GM12878 (cell line): ENCODE data around the gene PGAP3. TPM values are rescaled to one million over a fixed set of nuclear protein-coding genes. Genes with fewer than 3 reads are reported as not detected.

Experiments
- ATAC-seq: fragments of 200-7000 bp; cut with Tn5 transposase; 3 replicates; pipeline ENCODE4 v1.9.1; 2020; ENCODE audit warnings: mild to moderate bottlenecking, moderate library complexity
- BruUV-seq: library from RNA; stranded (reverse); fragments of 400-500 nt; replicated peaks from 2 replicates; lab custom pipeline; 2021; lab: Mats Ljungman, UMichigan
- CTCF ChIA-PET: fragments of 300-600 bp; sonication (Branson Sonifier 250); formaldehyde crosslinking; extraction: SDS; loops from one replicate; lab custom pipeline; 2021; ENCODE audit warnings: inconsistent platforms; lab: Yijun Ruan, JAX
- POLR2A ChIA-PET: fragments of 350-600 bp; formaldehyde crosslinking; extraction: SDS; loops from one replicate; lab custom pipeline; 2021; ENCODE audit warnings: inconsistent platforms; lab: Charles Lee
- RAD21 ChIA-PET: fragments of 300-600 bp; sonication (Branson Sonifier 250); formaldehyde crosslinking; loops from one replicate; lab custom pipeline; 2023; ENCODE audit warnings: antibody characterized with exemption; ENCODE audit not compliant: unreplicated experiment; lab: Charles Lee
- SMC1A ChIA-PET: fragments of 300-600 bp; sonication (Branson Sonifier 250); formaldehyde crosslinking; loops from one replicate; lab custom pipeline; 2023; ENCODE audit not compliant: unreplicated experiment, uncharacterized antibody; lab: Charles Lee
- DNase-seq: peaks from one replicate; pipeline ENCODE4 v3.0.0-alpha.2; 2011; ENCODE audit warnings: low read depth, low spot score
- FAIRE-seq: peaks from 3 replicates; lab custom pipeline; 2011; peaks lifted over from hg19 to GRCh38; lab: Jason Lieb, UNC
- H2AFZ ChIP-seq: 2 replicates; pipeline ENCODE4 v1.6.0; 2011; ENCODE audit warnings: low read depth, low read length, control low read depth; ENCODE audit not compliant: control insufficient read depth
- H3K27ac ChIP-seq: 2 replicates; pipeline ENCODE4 v1.5.1; 2011; ENCODE audit warnings: control low read depth; ENCODE audit not compliant: control insufficient read depth, insufficient read depth
- H3K27me3 ChIP-seq, 2 experiments: replicated peaks in 1 of 2; 2 replicates each; pipeline versions ENCODE4 v1.6.0 to v1.6.1; 2011; ENCODE audit warnings: low read length in 1 of 2; ENCODE audit not compliant: control insufficient read depth in 2 of 2, insufficient read depth in 2 of 2
- H3K36me3 ChIP-seq, 2 experiments: 2 replicates each; pipeline ENCODE4 v1.5.1; 2011; ENCODE audit warnings: low read length in 1 of 2; ENCODE audit not compliant: control insufficient read depth in 2 of 2, insufficient read depth in 2 of 2
- H3K4me1 ChIP-seq: 2 replicates; pipeline ENCODE4 v1.6.1; 2011; ENCODE audit warnings: mild to moderate bottlenecking, low read length, moderate library complexity, mixed read lengths; ENCODE audit not compliant: control insufficient read depth, insufficient read depth
- H3K4me2 ChIP-seq: 2 replicates; pipeline ENCODE4 v1.6.0; 2011; ENCODE audit warnings: control low read depth; ENCODE audit not compliant: control insufficient read depth, insufficient read depth
- H3K4me3 ChIP-seq: fragments of 200-600 bp; sonication (generic); 2 replicates; pipeline ENCODE4 v1.5.1; 2016
- H3K79me2 ChIP-seq: 2 replicates; pipeline ENCODE4 v1.6.0; 2011; ENCODE audit warnings: low read length; ENCODE audit not compliant: control insufficient read depth, insufficient read depth
- H3K9ac ChIP-seq: 2 replicates; pipeline ENCODE4 v1.8.0; 2011; ENCODE audit warnings: low read length, control low read depth, mixed read lengths; ENCODE audit not compliant: control insufficient read depth, insufficient read depth
- H3K9me3 ChIP-seq: replicated peaks from 3 replicates; pipeline ENCODE4 v1.5.1; 2011; ENCODE audit warnings: mild to moderate bottlenecking, low read length; ENCODE audit not compliant: control insufficient read depth, insufficient read depth
- H4K20me1 ChIP-seq: 2 replicates; pipeline ENCODE4 v1.6.0; 2011; ENCODE audit not compliant: control insufficient read depth, insufficient read depth
- CBFB ChIP-seq: IDR thresholded peaks from 2 replicates; pipeline ENCODE4 v1.6.1; 2016; ENCODE audit warnings: antibody characterized with exemption, low read depth
- CBX5 ChIP-seq: sonication (generic); IDR thresholded peaks from 2 replicates; pipeline ENCODE4 v1.6.1; 2016; ENCODE audit warnings: low read depth, moderate library complexity, mild to moderate bottlenecking, inconsistent platforms
- ETV6 ChIP-seq, 2 experiments: fragments of 450-650 bp in 1 of 2; IDR thresholded peaks in 1 of 2; conservative IDR thresholded peaks in 1 of 2; 2 replicates each; pipeline ENCODE4 v1.6.1; 2014; ENCODE audit warnings: antibody characterized with exemption in 1 of 2, borderline replicate concordance in 1 of 2, low read depth in 1 of 2, mild to moderate bottlenecking in 1 of 2, moderate library complexity in 1 of 2
- MEF2B ChIP-seq: fragments of 450-650 bp; IDR thresholded peaks from 2 replicates; pipeline ENCODE4 v1.6.1; 2018; ENCODE audit warnings: mild to moderate bottlenecking, moderate library complexity; ENCODE audit not compliant: partially characterized antibody, poor library complexity, severe bottlenecking
- RELA ChIP-seq: fragments of 450-650 bp; IDR thresholded peaks from 2 replicates; pipeline ENCODE4 v1.8.0; 2014; ENCODE audit warnings: borderline replicate concordance; ENCODE audit not compliant: partially characterized antibody
- REST ChIP-seq: IDR thresholded peaks from 2 replicates; pipeline ENCODE4 v1.6.1; 2012; ENCODE audit warnings: mild to moderate bottlenecking, low read depth, low read length
- SUPT20H ChIP-seq: IDR thresholded peaks from 2 replicates; pipeline ENCODE4 v1.6.1; 2011; ENCODE audit warnings: low read depth, mild to moderate bottlenecking, low read length, moderate library complexity, borderline replicate concordance; ENCODE audit not compliant: control insufficient read depth
- ZBED1 ChIP-seq: IDR thresholded peaks from 2 replicates; pipeline ENCODE4 v1.6.1; 2016; ENCODE audit warnings: borderline replicate concordance
- ZNF207 ChIP-seq: fragments of 450-650 bp; IDR thresholded peaks from 2 replicates; pipeline ENCODE4 v1.6.1; 2014; ENCODE audit warnings: antibody characterized with exemption, mild to moderate bottlenecking, borderline replicate concordance
- ZNF592 ChIP-seq: fragments of 450-650 bp; IDR thresholded peaks from 2 replicates; pipeline ENCODE4 v1.6.1; 2017; ENCODE audit warnings: mild to moderate bottlenecking, moderate library complexity
- WGBS: methylation state at CpG from one replicate; pipeline ENCODE4 v1.1.6; 2016; ENCODE audit warnings: low lambda C conversion rate; ENCODE audit not compliant: insufficient replicate concordance, insufficient coverage; ENCODE audit errors: missing lambda C conversion rate; 5-methylcytosine and 5-hydroxymethylcytosine counted together
- in situ Hi-C: fragments of 300-500 bp; cut with MboI; formaldehyde crosslinking; loops from 9 replicates; pipeline ENCODE4 v1.14.3; 2018; ENCODE audit warnings: mixed read lengths
- intact Hi-C: fragments of 100-400 bp; cut with micrococcal nuclease; formaldehyde crosslinking; loops from one replicate; pipeline ENCODE4 v1.14.2; 2022; ENCODE audit not compliant: unreplicated experiment
- polyA plus RNA-seq, 11 experiments: library from polyadenylated mRNA; depleted of rRNA in 4 of 11; unstranded in 6 of 11; stranded (reverse) in 5 of 11; fragments of >200 nt; fragmentation: Nextera tagmentation in 4 of 11; fragmentation: Illumina TruSeq in 1 of 11; extraction: Ambion mirVana in 4 of 11; extraction: Trizol in 1 of 11; gene quantifications; 1 replicate in 1 of 11; 2 replicates in 10 of 11; pipeline versions ENCODE4 v1.2.1 to v1.2.3, GENCODE V29; 2011 to 2016; ENCODE audit warnings: inconsistent platforms in 2 of 11, missing spikeins in 2 of 11, low read depth in 1 of 11
- total RNA-seq, 4 experiments: library from RNA; depleted of rRNA in 3 of 4; stranded (reverse); fragments of >200 nt in 3 of 4; fragmentation: Illumina TruSeq in 1 of 4; extraction: Trizol in 1 of 4; gene quantifications; 2 replicates each; pipeline versions ENCODE4 v1.2.1 to v1.2.3, GENCODE V29; 2013 to 2021
- TF ChIP-seq, protein P1 (sequence below): fragments of 450-650 bp; IDR thresholded peaks from 2 replicates; pipeline ENCODE4 v1.6.1; 2018; ENCODE audit warnings: mild to moderate bottlenecking, low read depth, moderate library complexity; ENCODE audit not compliant: partially characterized antibody

Gene PGAP3
- total and polyA plus RNA-seq, 10 of the 15 experiments (the other 5 are each of a cell fraction or from before 2014, with no cell fraction given), result 0.21 to 10.0 (median 5.3) TPM

GRCh38 chr17:39687101-39687545 lies 734 bp downstream of the PGAP3 start:
- Histone ChIP-seq H3K4me2 (peak overlapping the region; percentile 53), H3K9me3 (no peaks in the 10 kb centered on the region), H3K79me2 (no peaks in the 10 kb centered on the region; the same call in 1 of the 2 replicates), H3K27me3 (no peaks in the 10 kb centered on the region), H2AFZ (peak overlapping the region; percentile 95), H3K36me3 (no peaks in the 10 kb centered on the region), H3K4me1 (peaks cover 3% of the 10 kb centered on the region; the same call in 1 of the 2 replicates), H3K27ac (no peak overlapping the region), H3K4me3 (peak overlapping the region; percentile 88), H3K9ac (no peak overlapping the region), H4K20me1 (no peaks in the 10 kb centered on the region)
- in situ Hi-C loops, result no loop called here
- WGBS, result 52% methylated on average over 6 of the region's 6 CpGs
- DNase-seq (no peak), FAIRE-seq (no peak), ATAC-seq (no peak)
- intact Hi-C loops, result no loop called here
- CTCF ChIA-PET, result interaction anchor here (1.0 to 1.4 kb wide), 6 partner anchors 15 to 67 kb away, joined by 3 to 4 read pairs (median 4); no protein-coding TSS in a partner anchor
- TSS peak; percentile 82 for BruUV-seq
- SMC1A ChIA-PET, result interaction anchor here (1.5 to 2.4 kb wide), 3 partner anchors 16 to 45 kb away, joined by 4 to 11 read pairs (median 6); partner anchors contain the start of gene PNMT
- POLR2A ChIA-PET, result interaction anchor here (0.6 to 1.4 kb wide), 3 partner anchors 9 to 21 kb away, joined by 3 to 5 read pairs (median 4); no protein-coding TSS in a partner anchor
- RAD21 ChIA-PET, result interaction anchor here (1.6 to 2.2 kb wide), 2 partner anchors 11 to 43 kb away, joined by 9 to 10 read pairs; partner anchors contain the start of gene MIEN1
- no peak for TF ChIP-seq SUPT20H
- TF ChIP-seq ZNF592, result no peak
- TF ChIP-seq ZNF207, result no peak
- no peak for TF ChIP-seq CBX5
- no peak for TF ChIP-seq CBFB
- no peak for TF ChIP-seq MEF2B
- TF ChIP-seq REST, result no peak
- TF ChIP-seq ETV6 (conservative IDR thresholded peaks at IDR 0.05 in 1 of 2, IDR thresholded peaks at IDR 0.05 in 1 of 2; ENCODE audit: borderline replicate concordance in 1 of 2, low read depth in 1 of 2), result no peak
- no peak for TF ChIP-seq RELA
- TF ChIP-seq ZBED1, result no peak
- TF ChIP-seq, protein P1, sequence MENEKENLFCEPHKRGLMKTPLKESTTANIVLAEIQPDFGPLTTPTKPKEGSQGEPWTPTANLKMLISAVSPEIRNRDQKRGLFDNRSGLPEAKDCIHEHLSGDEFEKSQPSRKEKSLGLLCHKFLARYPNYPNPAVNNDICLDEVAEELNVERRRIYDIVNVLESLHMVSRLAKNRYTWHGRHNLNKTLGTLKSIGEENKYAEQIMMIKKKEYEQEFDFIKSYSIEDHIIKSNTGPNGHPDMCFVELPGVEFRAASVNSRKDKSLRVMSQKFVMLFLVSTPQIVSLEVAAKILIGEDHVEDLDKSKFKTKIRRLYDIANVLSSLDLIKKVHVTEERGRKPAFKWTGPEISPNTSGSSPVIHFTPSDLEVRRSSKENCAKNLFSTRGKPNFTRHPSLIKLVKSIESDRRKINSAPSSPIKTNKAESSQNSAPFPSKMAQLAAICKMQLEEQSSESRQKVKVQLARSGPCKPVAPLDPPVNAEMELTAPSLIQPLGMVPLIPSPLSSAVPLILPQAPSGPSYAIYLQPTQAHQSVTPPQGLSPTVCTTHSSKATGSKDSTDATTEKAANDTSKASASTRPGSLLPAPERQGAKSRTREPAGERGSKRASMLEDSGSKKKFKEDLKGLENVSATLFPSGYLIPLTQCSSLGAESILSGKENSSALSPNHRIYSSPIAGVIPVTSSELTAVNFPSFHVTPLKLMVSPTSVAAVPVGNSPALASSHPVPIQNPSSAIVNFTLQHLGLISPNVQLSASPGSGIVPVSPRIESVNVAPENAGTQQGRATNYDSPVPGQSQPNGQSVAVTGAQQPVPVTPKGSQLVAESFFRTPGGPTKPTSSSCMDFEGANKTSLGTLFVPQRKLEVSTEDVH, result no peak
